ENCODE measurements around the gene FAM3D. TPM values are rescaled to one million over a fixed set of nuclear protein-coding genes. Genes with fewer than 3 reads are reported as not detected.
"Not testable (repeated sequence)": the region's sequence is repeated elsewhere in the genome, so short reads cannot be mapped to it uniquely, and the experiment has no call there.

Gene FAM3D
- total and polyA plus RNA-seq, 3 donors from 2014 or later: 0.19 to 0.41 TPM; not detected in 1

- Histone ChIP-seq H3K27ac (no peak overlapping the region), H3K27me3 (no peaks in the 10 kb centered on the region), H3K36me3 (ENCODE audit: low read depth, missing control alignments) (no peaks in the 10 kb centered on the region), H3K9me3 (no peaks in the 10 kb centered on the region), H3K4me1 (no peaks in the 10 kb centered on the region), H3K4me3 (no peak overlapping the region)
- WGBS, 2 donors: 86 to 88% methylated on average over 6 of the region's 6 CpGs
- intact Hi-C loops (cut with DNase I; ENCODE audit: low total_unique reads): no loop called here
- TF ChIP-seq CTCF (IDR thresholded peaks at IDR 0.05) (no peak), POLR2A (IDR thresholded peaks at IDR 0.05) (no peak)
- DNase-seq: no peak
These were observed 13.5 kb upstream of the FAM3D start for GRCh38 chr3:58679974-58680666.

- no peak for TF ChIP-seq POLR2A (IDR thresholded peaks at IDR 0.05)
- TF ChIP-seq CTCF (IDR thresholded peaks at IDR 0.05): no peak
- intact Hi-C loops (cut with DNase I; ENCODE audit: low total_unique reads): no loop called here
- WGBS, 2 donors: 69 to 73% methylated on average over 6 of the region's 6 CpGs
- Histone ChIP-seq H3K27me3 (no peaks in the 10 kb centered on the region), H3K36me3 (ENCODE audit: low read depth, missing control alignments) (no peaks in the 10 kb centered on the region), H3K9me3 (no peaks in the 10 kb centered on the region), H3K27ac (no peak overlapping the region), H3K4me1 (no peaks in the 10 kb centered on the region), H3K4me3 (no peak overlapping the region)
- no peak for DNase-seq
These were observed 12.9 kb upstream of the FAM3D start for GRCh38 chr3:58679446-58679845.

- H3K9me3 ChIP-seq; H3K4me1 ChIP-seq; H3K36me3 ChIP-seq (ENCODE audit: low read depth, missing control alignments); intact Hi-C loops (cut with DNase I; ENCODE audit: low total_unique reads); DNase-seq; H3K27ac ChIP-seq; H3K4me3 ChIP-seq; H3K27me3 ChIP-seq: not testable (repeated sequence)
- WGBS, 2 donors: 78 to 89% methylated on average over 10 to 13 of the region's 13 CpGs
These were observed 11.8 kb upstream of the FAM3D start for GRCh38 chr3:58678177-58678970.

GRCh38 chr3:58672880-58673279, 6.3 kb upstream of the FAM3D start:
- intact Hi-C loops (cut with DNase I; ENCODE audit: low total_unique reads): no loop called here
- Histone ChIP-seq H3K36me3 (ENCODE audit: low read depth, missing control alignments) (no peaks in the 10 kb centered on the region), H3K9me3 (no peaks in the 10 kb centered on the region), H3K27ac (no peak overlapping the region), H3K4me3 (no peak overlapping the region), H3K27me3 (no peaks in the 10 kb centered on the region), H3K4me1 (no peaks in the 10 kb centered on the region)
- WGBS, 2 donors: 92 to 94% methylated on average over 3 of the region's 3 CpGs
- TF ChIP-seq POLR2A (IDR thresholded peaks at IDR 0.05) (no peak), CTCF (IDR thresholded peaks at IDR 0.05) (no peak)
- DNase-seq: no peak

- DNase-seq: no peak
- no peak overlapping the region for H3K27ac ChIP-seq
- TF ChIP-seq POLR2A (IDR thresholded peaks at IDR 0.05): no peak
- TF ChIP-seq CTCF (IDR thresholded peaks at IDR 0.05): no peak
- no peaks in the 10 kb centered on the region for H3K36me3 ChIP-seq (ENCODE audit: low read depth, missing control alignments)
- no peaks in the 10 kb centered on the region for H3K27me3 ChIP-seq
- WGBS, 2 donors: 90 to 94% methylated on average over 8 of the region's 8 CpGs
- intact Hi-C loops (cut with DNase I; ENCODE audit: low total_unique reads): no loop called here
- no peaks in the 10 kb centered on the region for H3K9me3 ChIP-seq
- H3K4me3 ChIP-seq: no peak overlapping the region
- no peaks in the 10 kb centered on the region for H3K4me1 ChIP-seq
These were observed 5.9 kb upstream of the FAM3D start for GRCh38 chr3:58672451-58672850.

Data from testis (tissue), 3 donors.